ENCODE data around the gene EIF4E3. TPM values are rescaled to one million over a fixed set of nuclear protein-coding genes. Genes with fewer than 3 reads are reported as not detected.

Gene EIF4E3
- total and polyA plus RNA-seq, 5 donors from 2014 or later = 27.8 to 101 (median 80.6) TPM

GRCh38 chr3:71657831-71658530 is 67.2 kb downstream of the EIF4E3 start:
- H3K36me3 ChIP-seq (ENCODE audit: control insufficient read depth, insufficient read depth, low read length) = peaks cover 18% of the 10 kb centered on the region
- H3K4me3 ChIP-seq (ENCODE audit: low read depth, low read length) = no peak overlapping the region
- H3K9me3 Mint-ChIP-seq = no peaks in the 10 kb centered on the region
- ATAC-seq (ENCODE audit: low read depth in 2 of 2) (no peak), DNase-seq (no peak)
- H3K36me3 Mint-ChIP-seq = peaks cover 24% of the 10 kb centered on the region
- H3K27ac ChIP-seq (ENCODE audit: insufficient read depth, low read length, poor library complexity, severe bottlenecking) = no peak overlapping the region
- no peak overlapping the region for H3K4me3 Mint-ChIP-seq
- no peak overlapping the region for H3K27ac Mint-ChIP-seq
- no peaks in the 10 kb centered on the region for H3K27me3 Mint-ChIP-seq
- no peaks in the 10 kb centered on the region for H3K4me1 ChIP-seq (ENCODE audit: control insufficient read depth, insufficient read depth, low read length, poor library complexity, severe bottlenecking)
- no peaks in the 10 kb centered on the region for H3K27me3 ChIP-seq (ENCODE audit: control insufficient read depth, insufficient read depth, low read length)
- peaks cover 5 to 16% (median 12%) of the 10 kb centered on the region in 4 donors for H3K4me1 Mint-ChIP-seq
- H3K9me3 ChIP-seq (ENCODE audit: control insufficient read depth in 2 of 2, low read length in 2 of 2) = no peaks in the 10 kb centered on the region

GRCh38 chr3:71655061-71655460 is 70.1 kb downstream of the EIF4E3 start:
- Mint-ChIP-seq H3K27me3 (no peaks in the 10 kb centered on the region), H3K9me3 (no peaks in the 10 kb centered on the region), H3K4me1 (peaks cover 2 to 10% (median 5%) of the 10 kb centered on the region in 4 donors), H3K36me3 (peaks cover 14% of the 10 kb centered on the region), H3K4me3 (no peak overlapping the region), H3K27ac (no peak overlapping the region)
- Histone ChIP-seq H3K36me3 (ENCODE audit: control insufficient read depth, insufficient read depth, low read length) (peaks cover 3% of the 10 kb centered on the region), H3K27me3 (ENCODE audit: control insufficient read depth, insufficient read depth, low read length) (no peaks in the 10 kb centered on the region), H3K9me3 (ENCODE audit: control insufficient read depth in 2 of 2, low read length in 2 of 2) (no peaks in the 10 kb centered on the region), H3K27ac (ENCODE audit: insufficient read depth, low read length, poor library complexity, severe bottlenecking) (no peak overlapping the region), H3K4me3 (ENCODE audit: low read depth, low read length) (no peak overlapping the region), H3K4me1 (ENCODE audit: control insufficient read depth, insufficient read depth, low read length, poor library complexity, severe bottlenecking) (no peaks in the 10 kb centered on the region)
- no peak for DNase-seq
- no peak for ATAC-seq (ENCODE audit: low read depth in 2 of 2)

- H3K27ac Mint-ChIP-seq = no peak overlapping the region
- no peak overlapping the region for H3K4me3 ChIP-seq (ENCODE audit: low read depth, low read length)
- ATAC-seq (ENCODE audit: low read depth in 2 of 2) (no peak), DNase-seq (no peak)
- no peaks in the 10 kb centered on the region for H3K4me1 ChIP-seq (ENCODE audit: control insufficient read depth, insufficient read depth, low read length, poor library complexity, severe bottlenecking)
- no peaks in the 10 kb centered on the region for H3K27me3 ChIP-seq (ENCODE audit: control insufficient read depth, insufficient read depth, low read length)
- H3K9me3 ChIP-seq (ENCODE audit: control insufficient read depth in 2 of 2, low read length in 2 of 2) = no peaks in the 10 kb centered on the region
- H3K36me3 Mint-ChIP-seq = peaks cover 6% of the 10 kb centered on the region
- H3K4me3 Mint-ChIP-seq = no peak overlapping the region
- H3K4me1 Mint-ChIP-seq = peaks cover 0 to 6% (median 5%) of the 10 kb centered on the region in 4 donors
- H3K9me3 Mint-ChIP-seq = no peaks in the 10 kb centered on the region
- no peaks in the 10 kb centered on the region for H3K27me3 Mint-ChIP-seq
- no peak overlapping the region for H3K27ac ChIP-seq (ENCODE audit: insufficient read depth, low read length, poor library complexity, severe bottlenecking)
- no peaks in the 10 kb centered on the region for H3K36me3 ChIP-seq (ENCODE audit: control insufficient read depth, insufficient read depth, low read length)
Measured at GRCh38 chr3:71653414-71653807, 71.8 kb downstream of the EIF4E3 start.

DNA sequence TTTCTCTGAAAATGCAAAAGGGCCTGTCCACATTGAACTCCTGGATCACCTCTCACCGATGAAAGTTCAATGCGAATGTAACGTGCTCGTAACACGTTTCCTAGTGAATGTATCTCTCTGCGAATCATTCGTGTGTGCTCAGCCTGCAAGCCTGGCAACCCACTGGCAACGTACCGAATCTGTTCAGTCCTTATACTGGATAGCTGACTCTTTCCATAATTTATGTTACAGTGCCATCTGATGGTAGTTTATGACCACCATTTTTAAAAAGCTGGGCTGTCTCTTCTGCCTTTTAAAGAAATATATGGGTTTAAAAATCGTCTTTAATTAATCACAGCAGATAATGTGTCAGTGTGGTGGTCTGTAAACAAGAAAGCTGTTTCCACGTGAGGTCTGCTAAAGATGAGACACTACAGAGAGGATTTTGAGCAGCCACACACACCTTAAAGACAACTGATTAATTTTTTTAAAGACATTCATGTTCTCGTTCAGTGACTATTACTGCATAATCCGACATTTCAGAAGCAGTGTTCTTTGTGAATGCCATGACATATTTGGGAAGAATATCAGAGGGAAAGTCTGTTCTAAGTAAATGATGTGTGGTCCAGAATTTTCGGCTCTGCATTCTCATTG is 72.3 kb downstream of the EIF4E3 start:
- no peaks in the 10 kb centered on the region for H3K9me3 ChIP-seq (ENCODE audit: control insufficient read depth in 2 of 2, low read length in 2 of 2)
- H3K27me3 ChIP-seq (ENCODE audit: control insufficient read depth, insufficient read depth, low read length) = no peaks in the 10 kb centered on the region
- no peaks in the 10 kb centered on the region for H3K36me3 ChIP-seq (ENCODE audit: control insufficient read depth, insufficient read depth, low read length)
- Mint-ChIP-seq H3K4me1 (peaks cover 0 to 6% (median 5%) of the 10 kb centered on the region in 4 donors), H3K9me3 (no peaks in the 10 kb centered on the region), H3K27me3 (no peaks in the 10 kb centered on the region), H3K27ac (no peak overlapping the region), H3K4me3 (peak overlapping the region in 1 of 4 donors; percentile 12), H3K36me3 (peaks cover 2% of the 10 kb centered on the region)
- no peak overlapping the region for H3K4me3 ChIP-seq (ENCODE audit: low read depth, low read length)
- no peaks in the 10 kb centered on the region for H3K4me1 ChIP-seq (ENCODE audit: control insufficient read depth, insufficient read depth, low read length, poor library complexity, severe bottlenecking)
- DNase-seq (peak in 2 of 3 donors; percentile 28 to 62), ATAC-seq (ENCODE audit: low read depth in 2 of 2) (peak in 1 of 2 donors; percentile 24)
- no peak overlapping the region for H3K27ac ChIP-seq (ENCODE audit: insufficient read depth, low read length, poor library complexity, severe bottlenecking)

GRCh38 chr3:71651625-71652024 is 73.6 kb downstream of the EIF4E3 start:
- Mint-ChIP-seq H3K36me3 (no peaks in the 10 kb centered on the region), H3K27me3 (no peaks in the 10 kb centered on the region), H3K4me3 (no peak overlapping the region), H3K9me3 (no peaks in the 10 kb centered on the region), H3K4me1 (peaks cover 0 to 6% (median 4%) of the 10 kb centered on the region in 4 donors), H3K27ac (no peak overlapping the region)
- DNase-seq = no peak
- Histone ChIP-seq H3K36me3 (ENCODE audit: control insufficient read depth, insufficient read depth, low read length) (no peaks in the 10 kb centered on the region), H3K27ac (ENCODE audit: insufficient read depth, low read length, poor library complexity, severe bottlenecking) (no peak overlapping the region), H3K9me3 (ENCODE audit: control insufficient read depth in 2 of 2, low read length in 2 of 2) (no peaks in the 10 kb centered on the region), H3K4me1 (ENCODE audit: control insufficient read depth, insufficient read depth, low read length, poor library complexity, severe bottlenecking) (no peaks in the 10 kb centered on the region), H3K27me3 (ENCODE audit: control insufficient read depth, insufficient read depth, low read length) (no peaks in the 10 kb centered on the region), H3K4me3 (ENCODE audit: low read depth, low read length) (no peak overlapping the region)
- ATAC-seq (ENCODE audit: low read depth in 2 of 2) = no peak

GRCh38 chr3:71650372-71650771 is 74.8 kb downstream of the EIF4E3 start:
- no peak for DNase-seq
- no peaks in the 10 kb centered on the region for H3K36me3 ChIP-seq (ENCODE audit: control insufficient read depth, insufficient read depth, low read length)
- no peaks in the 10 kb centered on the region for H3K9me3 Mint-ChIP-seq

GRCh38 chr3:71649757-71650156 is 75.4 kb downstream of the EIF4E3 start:
- H3K36me3 ChIP-seq (ENCODE audit: control insufficient read depth, insufficient read depth, low read length) = no peaks in the 10 kb centered on the region
- peaks cover 5% of the 10 kb centered on the region for H3K36me3 Mint-ChIP-seq
- no peaks in the 10 kb centered on the region for H3K9me3 Mint-ChIP-seq
- H3K27me3 ChIP-seq (ENCODE audit: control insufficient read depth, insufficient read depth, low read length) = no peaks in the 10 kb centered on the region
- H3K4me3 ChIP-seq (ENCODE audit: low read depth, low read length) = no peak overlapping the region
- H3K9me3 ChIP-seq (ENCODE audit: control insufficient read depth in 2 of 2, low read length in 2 of 2) = no peaks in the 10 kb centered on the region
- no peaks in the 10 kb centered on the region for H3K27me3 Mint-ChIP-seq
- DNase-seq = no peak
- no peak for ATAC-seq (ENCODE audit: low read depth in 2 of 2)
- H3K4me1 Mint-ChIP-seq = peaks cover 0 to 5% (median 1%) of the 10 kb centered on the region in 4 donors
- no peak overlapping the region for H3K27ac Mint-ChIP-seq
- H3K4me1 ChIP-seq (ENCODE audit: control insufficient read depth, insufficient read depth, low read length, poor library complexity, severe bottlenecking) = no peaks in the 10 kb centered on the region
- no peak overlapping the region for H3K4me3 Mint-ChIP-seq
- no peak overlapping the region for H3K27ac ChIP-seq (ENCODE audit: insufficient read depth, low read length, poor library complexity, severe bottlenecking)

More at GRCh38 chr3:71650372-71650771, 74.8 kb downstream of the EIF4E3 start:
- no peak overlapping the region for H3K4me3 Mint-ChIP-seq
- Histone ChIP-seq H3K27ac (ENCODE audit: insufficient read depth, low read length, poor library complexity, severe bottlenecking) (no peak overlapping the region), H3K4me1 (ENCODE audit: control insufficient read depth, insufficient read depth, low read length, poor library complexity, severe bottlenecking) (no peaks in the 10 kb centered on the region), H3K27me3 (ENCODE audit: control insufficient read depth, insufficient read depth, low read length) (no peaks in the 10 kb centered on the region), H3K9me3 (ENCODE audit: control insufficient read depth in 2 of 2, low read length in 2 of 2) (no peaks in the 10 kb centered on the region), H3K4me3 (ENCODE audit: low read depth, low read length) (no peak overlapping the region)
- peaks cover 0 to 5% (median 4%) of the 10 kb centered on the region in 4 donors for H3K4me1 Mint-ChIP-seq
- H3K36me3 Mint-ChIP-seq = no peaks in the 10 kb centered on the region
- no peaks in the 10 kb centered on the region for H3K27me3 Mint-ChIP-seq
- no peak overlapping the region for H3K27ac Mint-ChIP-seq
- no peak for ATAC-seq (ENCODE audit: low read depth in 2 of 2)

DNA sequence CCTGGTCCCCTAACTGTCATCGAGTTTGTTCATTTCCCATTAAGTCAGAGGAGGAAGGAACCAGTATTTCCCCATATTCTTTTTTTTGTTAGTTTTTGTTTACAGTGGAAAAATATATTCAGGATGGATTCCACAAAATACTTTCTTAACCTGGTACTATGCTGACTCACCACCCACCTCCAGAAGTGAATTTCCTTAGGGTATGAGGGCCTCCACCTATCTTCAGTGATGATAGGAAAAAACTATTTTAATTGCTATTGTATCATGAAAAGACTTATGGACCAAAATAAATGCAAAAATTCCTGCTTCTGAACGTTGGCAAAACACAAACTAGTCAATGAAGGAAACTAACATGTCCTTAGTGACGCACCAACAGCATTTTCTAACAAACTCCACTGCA is 77.5 kb downstream of the EIF4E3 start:
- H3K36me3 Mint-ChIP-seq = peaks cover 14% of the 10 kb centered on the region
- H3K27ac Mint-ChIP-seq = no peak overlapping the region
- H3K27me3 Mint-ChIP-seq = no peaks in the 10 kb centered on the region
- Histone ChIP-seq H3K27ac (ENCODE audit: insufficient read depth, low read length, poor library complexity, severe bottlenecking) (no peak overlapping the region), H3K27me3 (ENCODE audit: control insufficient read depth, insufficient read depth, low read length) (no peaks in the 10 kb centered on the region), H3K4me3 (ENCODE audit: low read depth, low read length) (no peak overlapping the region), H3K4me1 (ENCODE audit: control insufficient read depth, insufficient read depth, low read length, poor library complexity, severe bottlenecking) (no peaks in the 10 kb centered on the region), H3K36me3 (ENCODE audit: control insufficient read depth, insufficient read depth, low read length) (no peaks in the 10 kb centered on the region), H3K9me3 (ENCODE audit: control insufficient read depth in 2 of 2, low read length in 2 of 2) (no peaks in the 10 kb centered on the region)
- no peaks in the 10 kb centered on the region for H3K9me3 Mint-ChIP-seq
- no peak overlapping the region for H3K4me3 Mint-ChIP-seq
- ATAC-seq (ENCODE audit: low read depth in 2 of 2) (no peak), DNase-seq (no peak)
- peaks cover 0 to 3% (median 1%) of the 10 kb centered on the region in 4 donors for H3K4me1 Mint-ChIP-seq

Data from CD4-positive, CD25-positive, alpha-beta regulatory T cell (primary cell).